Measurements from ENCODE around the gene TMEM88.

The TMEM88 gene

DNA sequence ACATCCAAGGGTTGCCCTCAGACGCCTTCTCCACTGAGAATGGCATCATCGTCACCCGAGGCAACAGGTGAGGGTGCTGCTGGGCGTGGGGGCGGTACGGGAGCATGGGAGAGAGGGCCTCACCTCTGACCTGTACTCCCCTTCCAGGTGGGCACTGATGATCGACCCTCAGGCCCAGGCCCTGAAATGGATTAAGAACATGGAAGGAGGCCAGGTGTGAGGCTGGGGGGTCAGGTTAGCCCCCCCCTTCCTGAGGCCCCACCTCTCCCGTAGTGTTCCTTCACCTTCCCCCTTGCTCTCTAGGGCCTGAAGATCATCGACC, 37.3 kb upstream of the TMEM88 start:
- TF ChIP-seq, protein P1, sequence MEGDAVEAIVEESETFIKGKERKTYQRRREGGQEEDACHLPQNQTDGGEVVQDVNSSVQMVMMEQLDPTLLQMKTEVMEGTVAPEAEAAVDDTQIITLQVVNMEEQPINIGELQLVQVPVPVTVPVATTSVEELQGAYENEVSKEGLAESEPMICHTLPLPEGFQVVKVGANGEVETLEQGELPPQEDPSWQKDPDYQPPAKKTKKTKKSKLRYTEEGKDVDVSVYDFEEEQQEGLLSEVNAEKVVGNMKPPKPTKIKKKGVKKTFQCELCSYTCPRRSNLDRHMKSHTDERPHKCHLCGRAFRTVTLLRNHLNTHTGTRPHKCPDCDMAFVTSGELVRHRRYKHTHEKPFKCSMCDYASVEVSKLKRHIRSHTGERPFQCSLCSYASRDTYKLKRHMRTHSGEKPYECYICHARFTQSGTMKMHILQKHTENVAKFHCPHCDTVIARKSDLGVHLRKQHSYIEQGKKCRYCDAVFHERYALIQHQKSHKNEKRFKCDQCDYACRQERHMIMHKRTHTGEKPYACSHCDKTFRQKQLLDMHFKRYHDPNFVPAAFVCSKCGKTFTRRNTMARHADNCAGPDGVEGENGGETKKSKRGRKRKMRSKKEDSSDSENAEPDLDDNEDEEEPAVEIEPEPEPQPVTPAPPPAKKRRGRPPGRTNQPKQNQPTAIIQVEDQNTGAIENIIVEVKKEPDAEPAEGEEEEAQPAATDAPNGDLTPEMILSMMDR (IDR thresholded peaks at IDR 0.05): no peak

DNA sequence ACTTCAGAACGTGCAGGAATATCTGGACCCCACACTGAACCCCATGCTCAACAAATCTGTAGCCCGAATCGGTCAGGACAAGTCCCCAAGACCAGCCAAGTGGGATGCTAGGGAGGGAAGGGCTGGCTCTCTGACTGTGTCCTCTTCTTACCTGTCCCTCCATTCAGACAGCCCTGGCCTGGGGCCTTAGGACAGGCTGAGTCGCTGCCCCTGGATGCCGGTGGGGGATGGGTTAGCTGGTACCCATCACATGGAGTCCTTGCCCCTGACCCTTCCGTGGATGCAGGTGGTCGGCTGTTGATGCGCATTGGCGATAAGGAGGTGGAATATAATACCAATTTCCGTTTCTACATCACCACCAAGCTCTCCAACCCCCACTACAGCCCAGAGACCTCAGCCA, 36.8 kb upstream of the TMEM88 start:
- TF ChIP-seq, protein P1 (IDR thresholded peaks at IDR 0.05): no peak

DNA sequence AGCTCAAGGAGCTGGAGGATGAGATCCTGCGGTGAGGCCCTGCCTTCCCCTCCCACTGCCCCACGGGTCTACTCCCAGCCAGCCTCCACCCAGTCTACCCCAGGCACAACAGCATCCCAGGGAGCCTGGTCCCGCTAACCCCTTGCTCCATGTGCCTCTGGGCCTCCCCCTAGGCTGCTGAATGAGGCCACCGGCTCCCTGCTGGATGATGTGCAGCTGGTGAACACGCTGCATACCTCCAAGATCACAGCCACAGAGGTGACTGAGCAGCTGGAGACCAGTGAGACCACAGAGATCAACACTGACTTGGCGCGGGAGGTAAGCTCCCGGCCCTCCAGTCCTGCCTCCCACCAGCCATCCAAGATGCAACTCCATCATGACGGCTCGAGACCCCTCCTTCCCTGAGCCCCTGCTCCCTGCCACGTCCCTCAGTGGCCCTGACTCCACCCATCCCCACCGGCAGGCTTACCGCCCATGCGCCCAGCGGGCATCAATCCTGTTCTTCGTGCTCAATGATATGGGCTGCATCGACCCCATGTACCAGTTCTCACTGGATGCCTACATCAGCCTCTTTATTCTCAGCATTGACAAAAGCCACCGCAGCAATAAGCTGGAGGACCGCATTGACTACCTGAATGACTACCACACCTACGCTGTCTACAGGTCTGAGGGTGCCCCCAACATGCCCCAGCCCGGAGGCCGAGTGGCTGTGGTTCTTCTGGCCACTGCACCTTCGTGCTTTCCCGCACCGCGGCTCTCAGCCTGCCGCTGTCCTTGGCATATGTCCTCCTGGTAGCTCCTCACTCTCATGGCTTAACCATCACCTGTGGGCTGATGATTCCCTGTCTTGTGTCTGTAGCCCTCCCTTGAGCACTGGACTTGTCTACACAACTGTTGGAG, 35.9 kb upstream of the TMEM88 start:
- TF ChIP-seq, protein P1 (IDR thresholded peaks at IDR 0.05): no peak

DNA sequence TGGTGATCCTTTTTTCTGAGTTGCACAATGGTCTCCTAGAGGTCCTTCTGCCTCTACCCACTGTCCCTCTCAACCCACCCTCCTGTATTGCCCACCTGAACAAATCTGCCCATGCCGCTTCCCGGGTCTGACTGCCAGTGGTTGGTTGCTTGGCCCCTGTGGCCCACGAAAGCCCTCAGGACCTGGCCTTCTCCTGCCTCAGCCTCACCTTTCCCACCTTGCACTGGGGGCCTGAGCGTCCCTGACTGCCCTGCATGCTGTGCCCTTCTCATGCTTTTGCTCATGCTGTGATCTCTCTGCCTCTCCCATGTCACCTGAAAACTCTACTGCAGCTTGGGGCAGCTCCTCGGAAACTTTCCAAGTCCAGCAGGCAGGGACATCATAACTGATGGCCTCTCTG, 34.6 kb upstream of the TMEM88 start:
- TF ChIP-seq, protein P1 (IDR thresholded peaks at IDR 0.05): no peak

DNA sequence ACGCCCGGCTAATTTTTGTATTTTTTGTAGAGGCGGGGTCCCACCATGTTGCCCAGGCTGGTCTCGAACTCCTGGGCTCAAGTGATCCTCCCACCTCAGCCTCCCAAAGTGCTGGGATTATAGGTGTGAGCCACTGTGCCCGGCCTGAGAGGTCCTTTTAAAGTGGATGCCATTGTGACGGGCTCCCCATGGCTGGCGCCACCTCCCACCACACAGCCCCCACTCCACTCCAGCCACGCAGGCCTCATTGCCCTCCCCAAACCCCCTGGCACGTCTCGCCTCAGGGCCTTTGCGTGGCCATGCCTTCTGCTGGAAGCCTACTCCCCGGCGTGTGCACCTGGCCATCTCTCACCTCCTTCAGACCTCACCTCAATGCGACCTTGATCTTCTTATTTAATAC, 32.7 kb upstream of the TMEM88 start:
- TF ChIP-seq, protein P1 (IDR thresholded peaks at IDR 0.05): no peak

DNA sequence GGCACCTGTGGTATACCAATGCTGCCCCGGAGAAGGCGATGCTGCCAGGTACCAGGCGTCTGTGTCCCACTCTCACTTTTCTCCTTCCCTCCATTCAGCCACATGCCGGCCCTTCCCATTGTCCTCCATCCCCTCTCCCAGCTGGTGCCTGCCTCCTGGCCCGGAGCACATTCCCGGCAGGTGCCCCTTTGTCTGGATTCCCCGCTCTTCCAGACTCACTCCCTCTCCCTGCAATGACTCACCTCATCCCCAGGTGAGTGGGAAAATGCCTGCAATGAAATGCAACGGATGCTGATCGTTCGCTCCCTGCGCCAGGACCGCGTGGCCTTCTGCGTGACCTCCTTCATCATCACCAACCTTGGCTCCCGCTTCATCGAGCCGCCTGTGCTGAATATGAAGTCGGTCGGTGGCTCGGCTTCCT, 31.3 kb upstream of the TMEM88 start:
- TF ChIP-seq, protein P1 (IDR thresholded peaks at IDR 0.05): no peak

DNA sequence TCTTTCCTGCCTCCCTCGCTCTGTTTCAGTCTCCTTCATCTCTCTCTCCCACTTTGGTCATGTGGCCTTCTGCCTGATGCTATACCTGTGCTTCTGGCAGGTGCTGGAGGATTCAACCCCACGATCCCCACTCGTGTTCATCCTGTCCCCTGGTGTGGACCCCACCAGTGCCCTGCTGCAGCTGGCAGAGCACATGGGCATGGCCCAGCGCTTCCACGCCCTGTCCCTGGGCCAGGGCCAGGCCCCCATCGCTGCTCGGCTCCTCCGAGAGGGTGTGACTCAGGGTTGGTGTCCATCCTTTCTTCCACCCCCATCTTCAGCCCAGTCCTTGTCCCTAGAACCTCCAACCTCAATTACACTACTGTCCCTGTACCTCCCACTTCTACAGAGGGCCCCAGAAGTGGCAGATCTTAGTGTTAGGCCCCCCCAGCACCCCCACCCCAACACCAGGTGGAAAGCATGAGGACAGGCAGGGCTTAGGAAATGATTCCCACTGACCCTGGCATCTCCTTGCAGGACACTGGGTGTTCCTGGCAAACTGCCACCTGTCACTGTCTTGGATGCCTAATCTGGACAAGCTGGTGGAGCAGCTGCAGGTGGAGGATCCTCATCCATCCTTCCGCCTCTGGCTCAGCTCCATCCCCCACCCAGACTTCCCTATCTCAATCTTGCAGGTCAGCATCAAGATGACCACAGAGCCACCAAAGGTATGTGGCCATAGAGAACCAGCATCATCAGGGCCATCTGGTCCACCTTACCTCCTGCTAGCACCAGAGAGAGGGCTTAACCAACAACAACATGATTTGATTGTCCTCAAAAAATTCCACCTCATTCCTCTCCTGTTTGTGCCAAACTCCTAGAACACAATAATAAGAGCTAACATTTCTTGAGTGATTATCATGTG, 30.6 kb upstream of the TMEM88 start:
- TF ChIP-seq, protein P1 (IDR thresholded peaks at IDR 0.05): no peak
